Fibroblast of pulmonary artery (primary cell): ENCODE data around the gene BPIFB3.

ENCODE experiments used
- DNase-seq: peaks from one replicate; pipeline ENCODE4 v3.0.0-alpha.2; 2010; ENCODE audit warnings: low read depth
- H3K4me3 ChIP-seq: replicated peaks from 2 replicates; pipeline ENCODE4 v1.5.1; 2011; ENCODE audit warnings: low read depth, mild to moderate bottlenecking, control low read depth, low read length, moderate library complexity
- TF ChIP-seq, protein P1 (sequence below): IDR thresholded peaks from 2 replicates; pipeline ENCODE4 v1.5.1; 2011; ENCODE audit warnings: mild to moderate bottlenecking, control low read depth, low read length, inconsistent platforms; ENCODE audit errors: missing control alignments

Gene BPIFB3

DNA sequence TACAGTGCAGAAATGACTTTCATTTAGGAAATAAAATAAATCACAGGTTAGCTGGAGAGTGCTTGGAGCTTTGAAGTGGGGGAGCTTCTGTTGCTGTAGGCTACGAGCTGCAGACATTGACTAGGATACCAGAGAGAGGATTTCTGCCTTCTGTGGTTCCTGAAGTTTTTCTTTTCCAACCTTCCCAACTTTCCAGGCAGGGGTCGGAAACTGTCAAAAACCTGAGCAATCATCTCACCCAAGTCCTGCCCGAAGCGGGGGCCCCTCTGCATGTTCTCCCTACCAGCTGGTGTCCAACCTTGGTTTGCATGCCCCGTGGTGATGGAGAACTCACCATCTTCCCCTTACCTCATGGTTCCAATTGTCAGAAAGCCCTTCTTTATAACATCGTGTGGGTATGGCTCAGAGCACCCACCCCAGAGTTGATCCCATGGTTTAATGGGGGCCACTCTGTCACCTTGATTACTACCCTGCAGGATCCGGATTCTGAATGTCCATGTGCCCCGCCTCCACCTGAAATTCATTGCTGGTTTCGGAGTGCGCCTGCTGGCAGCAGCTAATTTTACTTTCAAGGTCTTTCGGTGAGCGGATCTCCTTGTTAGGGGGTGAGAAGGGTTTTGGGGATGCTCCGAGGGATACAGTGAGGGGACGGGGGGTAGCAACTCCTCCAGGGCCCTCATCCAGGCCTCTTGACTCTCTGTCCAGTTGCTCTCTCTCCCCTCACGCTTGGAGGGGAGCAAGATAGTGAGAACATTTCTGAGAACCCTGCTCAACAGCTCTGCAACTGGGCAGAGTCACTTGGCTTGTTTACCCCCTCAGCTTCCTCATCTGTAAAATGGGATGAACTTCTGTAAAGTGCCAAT, 41.1 kb upstream of the BPIFB3 start:
- TF ChIP-seq, protein P1, sequence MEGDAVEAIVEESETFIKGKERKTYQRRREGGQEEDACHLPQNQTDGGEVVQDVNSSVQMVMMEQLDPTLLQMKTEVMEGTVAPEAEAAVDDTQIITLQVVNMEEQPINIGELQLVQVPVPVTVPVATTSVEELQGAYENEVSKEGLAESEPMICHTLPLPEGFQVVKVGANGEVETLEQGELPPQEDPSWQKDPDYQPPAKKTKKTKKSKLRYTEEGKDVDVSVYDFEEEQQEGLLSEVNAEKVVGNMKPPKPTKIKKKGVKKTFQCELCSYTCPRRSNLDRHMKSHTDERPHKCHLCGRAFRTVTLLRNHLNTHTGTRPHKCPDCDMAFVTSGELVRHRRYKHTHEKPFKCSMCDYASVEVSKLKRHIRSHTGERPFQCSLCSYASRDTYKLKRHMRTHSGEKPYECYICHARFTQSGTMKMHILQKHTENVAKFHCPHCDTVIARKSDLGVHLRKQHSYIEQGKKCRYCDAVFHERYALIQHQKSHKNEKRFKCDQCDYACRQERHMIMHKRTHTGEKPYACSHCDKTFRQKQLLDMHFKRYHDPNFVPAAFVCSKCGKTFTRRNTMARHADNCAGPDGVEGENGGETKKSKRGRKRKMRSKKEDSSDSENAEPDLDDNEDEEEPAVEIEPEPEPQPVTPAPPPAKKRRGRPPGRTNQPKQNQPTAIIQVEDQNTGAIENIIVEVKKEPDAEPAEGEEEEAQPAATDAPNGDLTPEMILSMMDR, result no peak
- DNase-seq, result no peak
- no peak overlapping the region for H3K4me3 ChIP-seq

DNA sequence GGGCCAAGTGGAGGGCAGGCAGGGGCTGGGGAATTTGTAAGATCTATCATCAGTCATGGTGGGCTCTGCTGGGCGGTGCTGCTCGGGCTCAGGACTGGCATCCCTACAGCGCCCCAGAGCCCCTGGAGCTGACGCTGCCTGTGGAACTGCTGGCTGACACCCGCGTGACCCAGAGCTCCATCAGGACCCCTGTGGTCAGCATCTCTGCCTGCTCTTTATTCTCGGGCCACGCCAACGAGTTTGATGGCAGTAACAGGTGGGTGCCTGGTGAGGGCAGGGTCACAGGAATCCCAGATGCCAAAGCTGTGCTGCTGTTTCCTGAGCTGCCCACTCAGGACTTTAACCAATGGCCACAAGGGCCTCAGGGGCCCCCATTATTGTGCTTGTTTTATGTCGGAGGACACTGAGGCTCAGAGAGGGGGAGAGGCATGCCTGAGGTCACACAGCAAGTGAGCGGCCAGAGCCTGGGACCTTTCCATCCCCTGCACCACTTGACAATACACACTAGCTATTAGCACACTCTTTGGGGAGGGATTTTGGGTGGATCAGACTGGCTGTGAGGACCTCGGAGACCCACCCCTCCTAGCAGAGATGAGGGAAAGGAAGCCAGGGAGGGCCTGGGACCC, 39.9 kb upstream of the BPIFB3 start:
- DNase-seq, result no peak
- no peak overlapping the region for H3K4me3 ChIP-seq
- TF ChIP-seq, protein P1, result no peak

DNA sequence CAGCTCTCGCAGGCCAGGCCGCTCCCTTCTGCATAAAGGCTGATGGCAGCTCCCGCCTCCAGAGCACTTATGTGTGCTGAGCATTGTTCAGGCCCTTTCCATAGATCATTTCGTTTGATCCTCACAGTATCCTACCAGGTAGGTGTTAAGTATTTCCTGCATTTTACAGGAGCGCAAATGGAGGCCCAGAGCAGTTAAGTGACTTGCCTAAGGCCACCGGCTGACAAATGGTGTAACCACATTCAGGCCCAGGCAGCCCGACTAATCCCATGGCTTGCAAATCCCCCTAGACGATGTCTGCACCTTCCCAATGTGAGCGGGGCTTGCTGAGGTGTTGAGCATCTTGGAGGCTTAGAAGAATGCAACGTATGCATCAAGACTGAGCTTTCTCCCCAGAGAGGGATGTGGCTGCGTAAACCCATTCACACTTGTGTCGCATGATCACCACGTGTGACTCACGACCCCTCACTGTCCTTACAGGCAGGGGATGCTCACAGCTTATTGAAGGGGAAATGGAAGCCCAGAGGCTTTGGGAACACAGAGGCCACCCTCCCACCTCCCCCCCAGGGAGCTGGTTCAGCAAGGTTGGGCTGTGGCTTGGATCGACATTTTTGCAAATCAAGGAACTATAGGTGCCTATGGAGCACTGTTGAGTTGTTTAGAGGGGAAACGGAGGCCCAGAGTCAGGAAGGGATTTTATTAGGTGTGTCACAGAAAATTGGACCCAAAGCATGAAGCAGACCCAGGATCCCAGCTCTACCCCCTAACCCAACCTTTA, 39.2 kb upstream of the BPIFB3 start:
- no peak for DNase-seq
- TF ChIP-seq, protein P1, result no peak
- H3K4me3 ChIP-seq, result no peak overlapping the region

DNA sequence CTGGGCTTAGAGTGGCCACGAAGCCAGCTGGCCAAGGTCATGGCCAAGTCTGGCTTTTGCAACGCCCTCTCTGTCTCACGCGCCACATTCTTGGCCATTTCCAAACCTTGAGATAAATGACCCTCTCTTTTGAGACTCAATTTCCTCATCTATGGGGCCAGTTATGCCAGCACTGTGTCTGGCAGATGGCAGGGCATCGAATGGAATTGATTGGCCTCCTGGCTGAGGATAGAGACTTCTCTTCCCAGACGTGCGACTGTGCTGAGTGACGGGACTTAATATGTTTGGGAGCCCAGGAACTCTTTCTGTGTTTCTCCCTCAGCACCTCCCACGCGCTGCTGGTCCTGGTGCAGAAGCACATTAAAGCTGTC, 38.6 kb upstream of the BPIFB3 start:
- H3K4me3 ChIP-seq, result no peak overlapping the region
- TF ChIP-seq, protein P1, result no peak
- no peak for DNase-seq

DNA sequence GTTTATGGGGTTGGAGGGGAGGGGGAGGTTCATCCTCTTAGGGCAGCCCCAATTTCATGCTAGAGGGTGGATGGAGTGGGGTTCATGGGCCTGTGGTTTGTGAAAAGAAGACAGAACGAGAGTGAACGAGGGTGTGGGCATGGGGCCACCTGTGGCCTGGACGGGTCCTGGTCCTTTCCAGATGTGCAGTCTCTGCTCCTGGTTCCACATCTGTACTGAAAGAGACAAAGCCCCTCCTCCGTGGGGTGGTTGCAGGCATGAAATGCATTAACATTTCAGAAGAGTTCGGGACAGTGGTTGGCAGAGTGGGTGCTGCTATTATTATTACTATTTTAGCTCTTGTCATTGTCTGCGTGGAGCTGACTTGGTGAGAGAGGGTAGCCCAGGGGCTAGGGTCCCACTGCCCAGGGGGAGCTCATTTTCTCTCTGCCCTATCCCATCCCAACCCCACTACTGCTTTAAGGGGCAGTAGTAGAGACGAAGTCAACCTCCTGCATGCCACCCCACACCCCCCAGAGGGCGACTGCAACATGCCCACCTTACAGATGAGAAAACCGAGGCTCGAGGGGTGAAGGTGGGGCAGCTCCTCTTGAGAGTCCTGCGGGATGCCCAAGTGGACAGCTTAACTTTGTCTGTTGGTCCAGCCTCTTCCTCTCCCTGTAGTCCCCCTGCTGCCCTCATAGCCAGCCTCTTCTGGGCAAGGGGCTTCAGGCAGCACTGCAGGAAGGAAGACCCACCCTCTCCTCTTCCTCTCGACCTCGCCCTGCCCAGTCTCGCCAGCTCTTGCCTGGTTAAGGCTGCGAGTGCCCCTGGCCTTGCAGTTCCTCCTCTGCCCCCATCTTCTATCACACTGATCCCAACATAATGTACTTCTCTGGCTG, 37.8 kb upstream of the BPIFB3 start:
- TF ChIP-seq, protein P1, result no peak
- DNase-seq, result no peak

DNA sequence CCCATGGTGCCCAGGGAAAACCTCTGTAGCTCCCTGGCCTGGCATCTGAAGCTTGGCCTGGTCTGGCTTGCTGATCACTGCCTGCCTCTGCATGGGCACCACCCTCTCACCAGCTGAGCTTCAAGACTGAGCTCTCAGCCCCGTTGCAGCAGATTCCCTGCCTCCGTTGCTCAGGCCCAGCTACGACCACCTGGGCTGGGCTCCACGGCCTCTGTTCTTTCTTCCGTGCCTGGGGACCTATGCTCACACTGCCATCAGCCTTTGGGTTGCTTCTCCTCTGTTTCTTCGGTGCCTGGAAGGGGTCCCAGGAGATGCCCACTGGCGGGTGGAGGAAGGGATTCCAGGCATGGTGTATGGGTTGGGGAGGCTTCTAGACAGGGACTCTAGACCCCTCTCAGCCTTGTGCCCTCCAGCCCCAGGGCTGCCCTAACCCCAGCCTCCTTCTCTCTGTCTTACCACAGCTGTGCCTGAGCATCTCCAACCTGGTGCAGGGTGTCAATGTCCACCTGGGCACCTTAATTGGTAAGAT, 37.1 kb upstream of the BPIFB3 start:
- H3K4me3 ChIP-seq, result no peak overlapping the region
- DNase-seq, result no peak
- TF ChIP-seq, protein P1, result no peak

More for the DNA sequence above, 37.8 kb upstream of the BPIFB3 start:
- H3K4me3 ChIP-seq, result no peak overlapping the region
